ENCODE measurements around the gene PLCB1.

The PLCB1 gene

GRCh38 chr20:8232332-8232731, 100.3 kb downstream of the PLCB1 start:
- H3K36me3 ChIP-seq (ENCODE audit: control insufficient read depth, insufficient read depth, low read length), result no peaks in the 10 kb centered on the region

GRCh38 chr20:8234580-8234979, 102.5 kb downstream of the PLCB1 start:
- Histone ChIP-seq H3K4me3 (replicated peaks; ENCODE audit: low read depth, low read length) (no peak overlapping the region), H3K36me3 (ENCODE audit: control insufficient read depth, insufficient read depth, low read length) (no peaks in the 10 kb centered on the region), H3K27me3 (replicated peaks; ENCODE audit: control insufficient read depth, insufficient read depth, low read length) (no peaks in the 10 kb centered on the region)
- no peak for TF ChIP-seq CTCF (IDR thresholded peaks at IDR 0.05; ENCODE audit: insufficient read depth, low read length, poor library complexity, severe bottlenecking)
- no peak for DNase-seq (ENCODE audit: extremely low read depth, insufficient read length)

More at GRCh38 chr20:8232332-8232731, 100.3 kb downstream of the PLCB1 start:
- no peak for TF ChIP-seq CTCF (IDR thresholded peaks at IDR 0.05; ENCODE audit: insufficient read depth, low read length, poor library complexity, severe bottlenecking)
- Histone ChIP-seq H3K27me3 (replicated peaks; ENCODE audit: control insufficient read depth, insufficient read depth, low read length) (no peaks in the 10 kb centered on the region), H3K4me3 (replicated peaks; ENCODE audit: low read depth, low read length) (no peak overlapping the region)
- no peak for DNase-seq (ENCODE audit: extremely low read depth, insufficient read length)

GRCh38 chr20:8242066-8242465, 110.0 kb downstream of the PLCB1 start:
- no peak for TF ChIP-seq CTCF (IDR thresholded peaks at IDR 0.05; ENCODE audit: insufficient read depth, low read length, poor library complexity, severe bottlenecking)
- DNase-seq (ENCODE audit: extremely low read depth, insufficient read length), result no peak
- H3K36me3 ChIP-seq (ENCODE audit: control insufficient read depth, insufficient read depth, low read length), result no peaks in the 10 kb centered on the region
- H3K4me3 ChIP-seq (replicated peaks; ENCODE audit: low read depth, low read length), result no peak overlapping the region
- H3K27me3 ChIP-seq (replicated peaks; ENCODE audit: control insufficient read depth, insufficient read depth, low read length), result no peaks in the 10 kb centered on the region

- H3K27me3 ChIP-seq (replicated peaks; ENCODE audit: control insufficient read depth, insufficient read depth, low read length), result no peaks in the 10 kb centered on the region
- TF ChIP-seq CTCF (IDR thresholded peaks at IDR 0.05; ENCODE audit: insufficient read depth, low read length, poor library complexity, severe bottlenecking), result no peak
- H3K4me3 ChIP-seq (replicated peaks; ENCODE audit: low read depth, low read length), result no peak overlapping the region
- no peak for DNase-seq (ENCODE audit: extremely low read depth, insufficient read length)
- H3K36me3 ChIP-seq (ENCODE audit: control insufficient read depth, insufficient read depth, low read length), result no peaks in the 10 kb centered on the region
Measured at GRCh38 chr20:8242827-8243724, 111.0 kb downstream of the PLCB1 start.

- Histone ChIP-seq H3K4me3 (replicated peaks; ENCODE audit: low read depth, low read length) (no peak overlapping the region), H3K36me3 (ENCODE audit: control insufficient read depth, insufficient read depth, low read length) (no peaks in the 10 kb centered on the region), H3K27me3 (replicated peaks; ENCODE audit: control insufficient read depth, insufficient read depth, low read length) (no peaks in the 10 kb centered on the region)
- no peak for TF ChIP-seq CTCF (IDR thresholded peaks at IDR 0.05; ENCODE audit: insufficient read depth, low read length, poor library complexity, severe bottlenecking)
- no peak for DNase-seq (ENCODE audit: extremely low read depth, insufficient read length)
Measured at GRCh38 chr20:8244637-8245036, 112.6 kb downstream of the PLCB1 start.

Measured in GM06990 (cell line).